Measurements from ENCODE around the gene KLHDC3.

- TF ChIP-seq, protein P1, sequence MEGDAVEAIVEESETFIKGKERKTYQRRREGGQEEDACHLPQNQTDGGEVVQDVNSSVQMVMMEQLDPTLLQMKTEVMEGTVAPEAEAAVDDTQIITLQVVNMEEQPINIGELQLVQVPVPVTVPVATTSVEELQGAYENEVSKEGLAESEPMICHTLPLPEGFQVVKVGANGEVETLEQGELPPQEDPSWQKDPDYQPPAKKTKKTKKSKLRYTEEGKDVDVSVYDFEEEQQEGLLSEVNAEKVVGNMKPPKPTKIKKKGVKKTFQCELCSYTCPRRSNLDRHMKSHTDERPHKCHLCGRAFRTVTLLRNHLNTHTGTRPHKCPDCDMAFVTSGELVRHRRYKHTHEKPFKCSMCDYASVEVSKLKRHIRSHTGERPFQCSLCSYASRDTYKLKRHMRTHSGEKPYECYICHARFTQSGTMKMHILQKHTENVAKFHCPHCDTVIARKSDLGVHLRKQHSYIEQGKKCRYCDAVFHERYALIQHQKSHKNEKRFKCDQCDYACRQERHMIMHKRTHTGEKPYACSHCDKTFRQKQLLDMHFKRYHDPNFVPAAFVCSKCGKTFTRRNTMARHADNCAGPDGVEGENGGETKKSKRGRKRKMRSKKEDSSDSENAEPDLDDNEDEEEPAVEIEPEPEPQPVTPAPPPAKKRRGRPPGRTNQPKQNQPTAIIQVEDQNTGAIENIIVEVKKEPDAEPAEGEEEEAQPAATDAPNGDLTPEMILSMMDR (IDR thresholded peaks at IDR 0.05) = no peak
- no peak for TF ChIP-seq EP300 (IDR thresholded peaks at IDR 0.05)
Measured at GRCh38 chr6:43013097-43013842, 779 bp upstream of the KLHDC3 start.

Measured in ovary (tissue), 3 donors.